ENCODE results near the gene GLTP.

- TF ChIP-seq EZH2phosphoT487 (IDR thresholded peaks at IDR 0.05; ENCODE audit: borderline replicate concordance, low read length) (no peak), CTCF (IDR thresholded peaks at IDR 0.05; ENCODE audit: low read depth, low read length, poor library complexity, severe bottlenecking) (no peak)
These were observed 42.7 kb upstream of the GLTP start for GRCh38 chr12:109923038-109923437.
